Measurements from ENCODE around the gene UFD1.

GRCh38 chr22:19432133-19432851, 46.7 kb downstream of the UFD1 start, which contains the start of gene MRPL40:
- TF ChIP-seq CTCF (conservative IDR thresholded peaks at IDR 0.05 in 1 of 2, IDR thresholded peaks at IDR 0.05 in 1 of 2; ENCODE audit: low read depth in 1 of 2, low read length in 2 of 2) (no peak), EZH2 (IDR thresholded peaks at IDR 0.05; ENCODE audit: low read length, missing control alignments) (no peak)

All from fibroblast of lung (primary cell).